ENCODE data around the gene INA.

DNA sequence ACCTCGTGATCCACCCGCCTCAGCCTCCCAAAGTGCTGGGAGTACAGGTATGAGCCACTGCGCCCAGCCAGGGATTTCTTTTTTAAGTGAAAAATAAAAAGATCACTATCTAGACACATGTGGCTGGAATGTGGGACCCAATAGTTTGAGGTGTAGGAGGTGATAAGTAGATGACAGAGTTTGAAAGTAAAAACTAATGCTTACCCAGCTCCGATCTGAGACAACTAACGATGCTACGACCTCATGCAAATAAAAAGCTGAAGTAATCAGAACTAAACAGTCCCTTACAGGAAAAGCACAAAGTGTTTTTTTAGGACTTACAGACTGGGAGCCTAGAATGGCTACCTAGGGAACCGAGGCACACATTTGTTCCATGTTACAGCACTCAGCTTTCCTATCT lies 51.0 kb downstream of the INA start:
- TF ChIP-seq, protein P1, sequence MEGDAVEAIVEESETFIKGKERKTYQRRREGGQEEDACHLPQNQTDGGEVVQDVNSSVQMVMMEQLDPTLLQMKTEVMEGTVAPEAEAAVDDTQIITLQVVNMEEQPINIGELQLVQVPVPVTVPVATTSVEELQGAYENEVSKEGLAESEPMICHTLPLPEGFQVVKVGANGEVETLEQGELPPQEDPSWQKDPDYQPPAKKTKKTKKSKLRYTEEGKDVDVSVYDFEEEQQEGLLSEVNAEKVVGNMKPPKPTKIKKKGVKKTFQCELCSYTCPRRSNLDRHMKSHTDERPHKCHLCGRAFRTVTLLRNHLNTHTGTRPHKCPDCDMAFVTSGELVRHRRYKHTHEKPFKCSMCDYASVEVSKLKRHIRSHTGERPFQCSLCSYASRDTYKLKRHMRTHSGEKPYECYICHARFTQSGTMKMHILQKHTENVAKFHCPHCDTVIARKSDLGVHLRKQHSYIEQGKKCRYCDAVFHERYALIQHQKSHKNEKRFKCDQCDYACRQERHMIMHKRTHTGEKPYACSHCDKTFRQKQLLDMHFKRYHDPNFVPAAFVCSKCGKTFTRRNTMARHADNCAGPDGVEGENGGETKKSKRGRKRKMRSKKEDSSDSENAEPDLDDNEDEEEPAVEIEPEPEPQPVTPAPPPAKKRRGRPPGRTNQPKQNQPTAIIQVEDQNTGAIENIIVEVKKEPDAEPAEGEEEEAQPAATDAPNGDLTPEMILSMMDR (IDR thresholded peaks at IDR 0.05; ENCODE audit: low read depth, low read length), result no peak
- TF ChIP-seq EZH2phosphoT487 (IDR thresholded peaks at IDR 0.05; ENCODE audit: low read depth), result no peak
